ENCODE data around the gene FOXD4L6.
"Not testable (repeated sequence)": the region's sequence is repeated elsewhere in the genome, so short reads cannot be mapped to it uniquely, and the experiment has no call there.

- TF ChIP-seq CTCF, POLR2A (IDR thresholded peaks at IDR 0.05): not testable (repeated sequence)
Measured at GRCh38 chr9:41128581-41128980, at the start of gene FOXD4L6.
